Kidney tubule cell (primary cell): ENCODE measurements around the gene RBMS3.
"Not testable (repeated sequence)": the region's sequence is repeated elsewhere in the genome, so short reads cannot be mapped to it uniquely, and the experiment has no call there.

Experiments
- DNase-seq: peaks from one replicate; pipeline ENCODE4 v3.0.0-alpha.2; 2018; ENCODE audit warnings: low spot score

The RBMS3 gene

DNA sequence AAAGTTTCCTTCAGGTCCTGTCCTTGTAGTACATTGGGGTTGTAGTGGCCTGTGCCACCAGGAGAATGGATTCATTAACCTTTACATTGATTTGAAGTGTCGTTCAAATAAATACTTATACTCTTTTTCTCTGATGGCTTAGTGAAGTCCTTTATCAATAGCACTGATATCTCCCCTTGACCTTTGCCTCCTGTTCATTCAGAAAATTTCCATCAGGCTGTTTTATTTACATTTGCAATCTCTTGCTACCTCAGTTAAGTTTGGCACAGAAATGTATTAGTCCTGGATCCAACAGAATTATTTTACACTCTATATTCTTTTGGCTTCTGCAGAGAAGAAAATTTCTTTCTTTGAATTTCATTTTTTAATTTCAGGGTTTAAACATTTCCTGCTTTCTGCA, 497.0 kb downstream of the RBMS3 start:
- DNase-seq: no peak

DNA sequence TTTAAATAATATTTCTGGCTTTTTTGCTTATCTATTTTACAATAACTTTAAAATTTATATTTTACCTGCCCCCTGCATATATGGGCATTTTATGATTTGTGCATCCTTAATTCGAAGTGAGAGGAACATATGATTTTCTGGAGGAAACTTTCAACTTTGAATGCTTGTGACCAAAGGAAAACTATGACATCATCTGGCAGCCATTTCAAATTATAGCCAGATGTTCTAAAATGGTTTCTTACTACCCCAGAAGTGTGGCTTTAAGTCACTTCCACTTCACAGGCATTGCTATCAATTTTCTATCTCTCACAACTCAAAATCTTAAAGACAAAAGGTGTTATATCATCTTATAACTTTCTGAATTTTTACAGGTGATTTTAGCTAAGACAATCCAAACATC, 508.8 kb downstream of the RBMS3 start:
- no peak for DNase-seq

DNA sequence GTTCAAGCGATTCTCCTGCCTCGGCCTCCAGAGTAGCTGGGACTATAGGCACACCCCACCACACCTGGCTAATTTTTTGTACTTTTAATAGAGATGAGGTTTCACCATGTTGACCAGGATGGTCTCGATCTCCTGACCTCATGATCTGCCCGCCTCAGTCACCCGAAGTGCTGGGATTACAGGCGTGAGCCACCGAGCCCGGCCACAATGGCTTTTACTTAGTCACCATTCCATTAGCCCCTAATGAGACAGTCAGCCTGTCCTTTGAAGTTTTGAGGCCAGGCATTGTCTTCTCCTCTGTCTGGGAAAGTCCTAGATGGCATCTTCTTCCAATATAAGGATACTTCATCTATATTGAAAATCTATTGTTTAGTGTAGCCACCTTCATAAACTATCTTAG, 515.9 kb downstream of the RBMS3 start:
- DNase-seq: no peak

DNA sequence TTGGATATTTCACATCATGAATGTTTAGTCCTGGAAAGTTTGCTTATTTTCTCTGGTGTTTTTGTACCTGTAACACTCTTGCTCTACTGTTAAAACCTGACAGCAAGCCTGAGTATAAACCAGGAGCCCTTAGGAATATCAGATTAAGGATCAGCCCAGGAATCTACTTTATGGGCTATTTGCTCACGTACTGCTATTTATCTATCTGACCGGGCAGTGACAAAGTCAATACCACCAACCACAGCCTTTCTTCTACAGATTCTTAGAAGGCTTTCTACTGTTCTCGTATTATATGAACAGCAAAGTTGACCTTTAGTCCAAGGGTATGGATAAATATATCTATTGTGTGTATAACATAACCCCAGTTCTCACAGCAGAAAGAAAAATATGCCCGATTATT, 521.2 kb downstream of the RBMS3 start:
- DNase-seq: no peak

DNA sequence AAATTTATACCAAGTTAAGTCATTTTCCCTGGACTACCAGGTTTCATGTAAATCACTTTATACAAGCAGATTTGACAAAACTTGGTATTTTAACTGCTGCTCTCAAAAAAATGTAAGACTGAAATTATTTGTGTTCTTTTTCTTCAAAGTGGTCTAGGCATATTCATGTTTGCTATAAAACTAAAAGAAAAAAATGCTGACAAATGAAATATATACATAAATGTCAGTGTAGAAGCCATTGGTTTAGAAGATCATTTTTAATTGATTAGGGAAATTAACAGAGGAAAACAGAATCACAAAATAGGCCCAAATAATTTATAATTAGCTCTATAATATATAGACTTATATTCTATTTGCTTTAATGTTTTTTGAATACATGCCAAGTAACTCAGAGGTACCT, 523.2 kb downstream of the RBMS3 start:
- DNase-seq: no peak

DNA sequence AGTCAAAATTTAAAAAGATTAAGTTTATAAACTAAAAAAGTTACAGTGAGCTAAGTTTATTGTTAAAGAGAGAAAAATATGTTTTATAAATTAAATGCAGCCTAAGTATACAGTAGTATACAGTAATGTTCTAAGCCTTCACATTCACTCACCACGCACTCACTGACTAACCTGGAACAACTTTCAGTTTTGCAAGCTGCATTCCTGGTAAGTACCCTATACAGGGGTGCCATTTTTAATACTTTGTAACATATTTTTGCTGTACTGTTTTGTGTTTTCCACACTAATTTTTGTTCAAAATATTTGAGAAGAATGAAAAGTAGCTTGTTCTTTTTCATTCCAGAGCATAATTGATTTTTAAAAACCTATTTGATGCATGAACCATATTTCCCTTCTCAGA, 524.9 kb downstream of the RBMS3 start:
- peak; percentile 31 for DNase-seq

DNA sequence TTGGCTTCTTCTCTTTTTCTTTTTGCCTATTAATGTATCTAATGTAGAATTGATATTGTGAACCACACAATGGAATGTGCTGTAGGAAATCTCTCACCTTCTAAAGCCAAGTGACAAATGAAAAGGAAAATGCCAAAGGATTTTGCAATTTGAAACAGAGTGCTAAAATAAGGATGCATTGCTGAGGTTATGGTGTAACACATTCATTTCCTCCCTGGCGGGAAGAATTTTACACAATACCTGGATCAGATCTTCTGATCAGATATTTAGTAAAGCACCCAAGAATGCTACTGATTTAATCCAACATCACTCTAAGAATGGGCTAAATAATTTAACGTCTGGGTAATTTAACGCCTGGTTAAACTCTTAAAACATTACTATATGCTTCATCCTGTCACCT, 527.5 kb downstream of the RBMS3 start:
- DNase-seq: not testable (repeated sequence)

DNA sequence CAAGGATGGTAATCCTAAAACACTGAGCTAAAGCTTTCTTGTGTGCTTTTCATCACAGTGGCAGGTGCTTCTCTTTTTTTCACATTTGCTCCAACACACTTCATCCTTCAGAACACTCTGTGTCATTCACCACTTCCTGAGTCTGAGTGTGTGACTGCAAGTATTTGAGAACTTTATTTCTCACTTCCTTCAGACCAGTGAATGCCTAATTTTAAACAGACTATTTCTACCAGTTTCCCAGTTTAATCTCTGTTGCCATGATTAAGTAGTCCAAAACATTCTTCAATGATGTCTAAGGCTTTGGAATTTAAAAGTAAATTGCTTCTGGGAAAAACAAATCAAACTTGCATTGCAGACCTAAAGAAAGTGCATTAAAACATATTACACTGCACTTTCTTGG, 541.2 kb downstream of the RBMS3 start:
- peak; percentile 73 for DNase-seq

DNA sequence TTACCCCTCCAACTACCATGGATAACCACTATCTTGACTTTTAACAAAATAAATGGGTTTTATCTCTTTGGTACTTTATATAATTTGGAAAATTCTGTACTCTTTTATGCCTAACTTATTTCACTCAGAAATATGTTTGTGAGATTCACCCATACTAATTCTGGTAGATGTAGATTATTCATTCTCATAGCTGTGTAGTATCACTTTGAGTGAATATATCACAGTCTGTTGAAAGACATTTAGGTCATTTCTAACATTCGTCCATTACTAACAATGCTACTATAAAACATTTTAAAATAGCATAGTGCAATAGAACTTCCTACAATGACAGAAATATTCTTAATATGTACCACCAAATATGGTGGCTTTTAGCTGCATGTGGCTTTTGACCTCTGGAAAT, 542.4 kb downstream of the RBMS3 start:
- no peak for DNase-seq

DNA sequence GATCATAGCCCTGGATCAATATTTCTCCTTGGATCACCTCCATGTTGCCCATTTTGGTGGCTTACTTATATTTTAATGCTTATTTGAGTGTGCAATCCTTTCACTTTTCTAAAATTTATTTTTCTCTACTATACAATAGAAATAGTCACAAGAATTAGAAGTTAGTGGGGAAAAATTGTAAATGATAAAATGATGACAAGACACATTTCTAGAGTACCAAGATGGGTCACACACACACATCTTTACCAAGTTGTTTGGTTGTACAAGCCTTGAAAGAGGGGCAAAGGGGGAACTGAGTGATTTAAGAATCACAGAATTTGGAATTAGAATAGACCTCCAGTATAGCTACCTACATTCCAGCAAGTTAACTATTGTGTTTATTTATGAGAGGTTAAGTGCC, 545.8 kb downstream of the RBMS3 start:
- no peak for DNase-seq

DNA sequence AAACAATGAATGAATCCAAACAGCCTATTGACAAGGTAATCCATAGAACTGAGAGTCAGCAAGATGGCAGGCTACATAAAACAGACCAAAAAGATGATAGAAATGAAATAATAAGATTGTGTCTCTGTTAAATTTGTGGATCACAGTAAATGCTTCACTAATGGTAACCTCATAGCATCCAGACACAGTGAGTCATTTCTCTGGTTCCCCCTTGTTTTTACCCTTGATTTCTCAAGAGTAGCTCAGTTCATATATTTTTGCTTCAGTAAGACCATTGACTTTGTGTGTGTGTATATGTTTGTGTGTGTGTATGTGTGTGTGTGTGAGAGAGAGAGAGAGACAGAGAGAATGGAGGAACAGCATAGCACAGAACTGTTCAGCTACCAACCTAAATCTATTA, 546.9 kb downstream of the RBMS3 start:
- DNase-seq: peak; percentile 47

DNA sequence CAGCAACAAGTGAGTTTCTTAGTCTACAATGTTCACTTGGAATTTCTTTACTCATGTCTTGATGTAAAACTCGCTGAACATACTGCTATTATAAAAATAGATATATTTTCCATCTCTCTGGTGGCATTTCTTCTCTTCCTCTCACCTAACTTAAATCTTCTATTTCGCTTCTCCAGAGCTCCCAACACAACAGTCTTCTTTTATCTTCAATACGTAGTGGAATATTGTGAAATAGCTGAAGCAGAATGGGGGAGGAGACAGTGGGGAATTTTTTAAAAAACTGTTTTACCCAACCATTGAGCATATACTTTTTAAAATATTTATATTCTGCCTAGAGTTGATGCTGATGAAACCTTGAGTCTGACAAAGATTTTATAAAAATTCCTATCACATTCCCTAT, 548.5 kb downstream of the RBMS3 start:
- DNase-seq: no peak

DNA sequence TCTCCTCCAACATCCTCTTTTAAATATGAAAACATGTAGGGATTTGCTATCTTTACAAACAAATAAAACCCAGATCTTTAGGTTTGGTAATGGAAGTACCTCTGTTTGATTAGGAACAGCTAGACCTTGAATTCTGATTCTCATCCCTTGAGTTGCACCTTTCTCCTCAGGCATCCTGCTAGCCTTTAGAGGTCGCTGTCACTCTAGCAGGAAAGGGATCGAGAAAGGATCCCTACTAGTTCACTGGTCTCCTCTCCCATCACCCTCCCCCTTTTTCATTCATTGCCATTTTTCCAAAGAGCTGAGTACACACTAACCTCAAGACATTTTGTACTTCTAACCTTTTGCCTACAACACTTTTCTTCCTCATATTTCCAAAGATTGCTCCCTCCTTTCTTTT, 569.8 kb downstream of the RBMS3 start:
- DNase-seq: no peak

DNA sequence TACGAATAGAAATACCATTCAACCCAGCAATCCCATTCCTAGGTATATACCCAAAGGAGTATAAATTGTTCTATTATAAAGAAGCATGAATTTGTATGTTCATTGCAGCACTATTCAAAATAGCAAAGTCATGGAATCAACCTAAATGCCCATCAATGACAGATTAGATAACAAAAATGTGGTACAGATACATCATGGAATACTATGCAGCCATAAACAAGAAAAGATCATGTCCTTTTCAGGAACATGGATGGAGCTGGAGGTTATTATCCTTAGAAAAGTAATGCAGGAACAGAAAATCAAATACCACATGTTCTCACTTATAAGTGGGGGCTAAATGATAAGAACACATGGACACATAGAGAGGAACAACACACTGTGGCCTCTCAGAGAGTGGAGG, 571.9 kb downstream of the RBMS3 start:
- DNase-seq: no peak

DNA sequence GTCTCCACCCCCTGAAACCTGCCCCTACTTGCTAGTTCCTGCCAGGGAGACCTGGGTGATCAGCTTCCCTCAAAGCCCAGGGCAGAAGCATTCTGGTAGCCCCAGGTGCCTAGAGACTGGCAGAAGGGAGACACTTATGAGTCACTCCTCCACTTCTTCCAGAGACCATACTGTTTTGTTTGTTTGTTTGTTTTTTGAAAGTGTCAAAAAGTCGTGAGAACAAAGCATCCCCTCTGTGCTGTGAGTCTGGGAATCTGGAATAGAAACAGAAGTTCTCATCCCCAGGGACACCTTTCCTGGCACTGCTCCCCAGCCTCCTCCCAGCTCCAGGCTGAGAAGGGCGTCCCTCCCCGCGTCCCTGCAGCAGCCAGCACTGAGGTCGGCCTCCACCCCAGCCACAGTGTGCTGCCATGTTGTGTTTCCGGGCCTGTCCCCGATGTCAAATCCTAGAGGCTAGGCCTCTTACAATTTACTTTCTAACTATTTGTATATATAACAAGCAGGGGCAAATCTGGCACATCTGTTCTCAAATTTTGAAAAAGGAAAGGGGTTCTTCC, 573.0 kb downstream of the RBMS3 start:
- DNase-seq: no peak

DNA sequence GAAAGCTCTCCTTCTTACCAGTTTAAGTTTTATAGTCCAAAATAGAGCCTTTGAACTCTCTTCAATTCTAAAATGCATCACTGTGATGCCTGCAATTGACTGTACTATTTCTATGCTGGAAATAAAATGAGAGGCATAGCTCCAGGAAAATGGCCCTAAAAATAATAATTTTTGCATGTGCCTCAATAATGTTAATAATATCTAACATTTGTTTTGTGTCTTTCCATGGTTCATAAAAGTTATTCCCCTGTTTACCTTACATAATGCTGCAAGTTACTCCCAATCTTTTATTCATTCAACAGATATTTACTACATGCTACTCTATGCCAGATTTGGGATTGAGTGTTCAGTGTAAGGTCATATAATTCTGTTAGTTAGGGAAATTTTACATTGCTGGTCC, 574.0 kb downstream of the RBMS3 start:
- DNase-seq: no peak

DNA sequence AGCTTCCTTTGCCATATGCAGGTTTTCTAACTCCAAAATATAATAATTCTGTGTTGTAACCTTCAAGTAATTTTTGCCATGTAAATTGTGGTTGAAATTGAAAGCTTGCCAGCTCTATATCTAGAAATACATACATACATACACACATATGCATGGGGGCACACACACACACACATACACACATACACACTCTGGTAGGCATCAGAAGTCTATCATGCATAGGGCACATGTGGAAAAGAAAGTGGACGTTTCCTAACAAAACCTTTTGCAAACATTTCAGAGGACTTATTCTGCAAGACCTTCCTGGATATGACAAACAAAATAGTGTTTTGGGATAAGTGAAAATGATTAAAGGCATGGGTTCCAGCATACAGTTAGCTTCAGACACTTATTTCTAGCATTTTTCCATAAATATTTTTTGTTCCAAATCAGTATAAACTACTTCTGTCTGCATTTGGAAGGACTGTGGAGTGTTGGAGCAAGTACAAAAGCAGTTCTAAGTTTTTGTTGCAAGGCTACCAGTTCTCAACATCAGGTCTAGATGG, 578.9 kb downstream of the RBMS3 start:
- DNase-seq: no peak

DNA sequence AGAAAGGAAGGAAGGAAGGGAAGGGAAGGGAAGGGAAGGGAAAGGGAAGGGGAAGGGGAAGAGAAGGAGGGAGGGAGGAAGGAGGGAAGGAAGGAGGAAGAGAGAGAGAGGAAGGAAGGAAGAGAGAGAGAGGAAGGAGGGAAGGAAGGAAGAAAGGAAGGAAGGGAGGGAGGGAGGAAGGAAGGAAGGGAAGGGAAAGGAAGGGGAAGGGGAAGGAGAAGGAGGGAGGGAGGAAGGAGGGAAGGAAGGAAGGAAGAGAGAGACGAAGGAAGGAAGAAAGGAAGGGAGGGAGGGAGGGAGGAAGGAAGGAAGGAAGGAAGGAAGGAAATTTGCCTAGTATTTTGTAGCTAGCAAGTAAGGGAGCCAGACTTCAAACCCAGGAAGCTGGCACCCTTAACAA, 583.9 kb downstream of the RBMS3 start:
- no peak for DNase-seq

DNA sequence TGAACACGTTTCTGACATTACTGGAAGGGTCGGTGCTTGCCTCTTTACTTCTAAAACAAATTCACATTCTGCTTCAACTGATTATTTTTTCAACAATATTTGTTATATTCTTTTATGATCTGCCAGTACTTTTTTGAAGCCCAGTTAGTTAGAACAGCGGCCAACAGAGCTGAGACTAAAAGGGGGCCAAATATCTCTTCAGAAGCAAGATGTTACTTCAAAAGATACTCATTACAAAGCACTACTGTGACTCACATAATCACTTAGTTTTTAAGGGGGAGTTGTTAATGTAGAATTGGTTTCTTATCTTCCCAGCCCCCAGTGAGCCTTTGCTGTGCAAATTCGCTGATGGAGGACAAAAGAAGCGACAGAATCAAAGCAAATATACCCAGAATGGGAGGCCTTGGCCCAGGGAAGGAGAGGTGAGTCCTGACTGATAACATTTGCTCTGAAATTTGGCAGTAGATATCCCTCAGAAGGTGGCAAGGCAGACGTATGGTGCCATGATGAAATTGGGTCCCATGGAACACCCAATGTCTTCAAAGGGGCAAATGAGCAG, 587.8 kb downstream of the RBMS3 start:
- DNase-seq: no peak

DNA sequence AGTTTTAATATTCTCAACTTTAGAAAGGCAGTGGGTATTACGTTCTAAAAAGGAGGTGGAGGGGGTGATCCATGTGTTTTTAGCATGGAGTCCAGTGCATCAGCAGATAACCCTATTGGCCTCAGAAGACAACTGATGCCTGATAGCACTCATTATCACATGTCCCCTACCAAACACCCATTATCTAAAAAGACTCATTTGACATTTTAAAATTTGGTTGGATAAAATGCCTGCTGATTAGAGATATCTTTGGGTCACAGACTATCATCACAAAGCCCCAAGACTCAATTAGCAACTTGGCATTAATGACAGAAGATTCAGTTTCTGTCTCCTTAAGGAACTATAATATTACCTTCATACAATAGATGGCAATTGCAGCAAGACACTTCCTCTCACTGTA, 589.3 kb downstream of the RBMS3 start:
- no peak for DNase-seq

DNA sequence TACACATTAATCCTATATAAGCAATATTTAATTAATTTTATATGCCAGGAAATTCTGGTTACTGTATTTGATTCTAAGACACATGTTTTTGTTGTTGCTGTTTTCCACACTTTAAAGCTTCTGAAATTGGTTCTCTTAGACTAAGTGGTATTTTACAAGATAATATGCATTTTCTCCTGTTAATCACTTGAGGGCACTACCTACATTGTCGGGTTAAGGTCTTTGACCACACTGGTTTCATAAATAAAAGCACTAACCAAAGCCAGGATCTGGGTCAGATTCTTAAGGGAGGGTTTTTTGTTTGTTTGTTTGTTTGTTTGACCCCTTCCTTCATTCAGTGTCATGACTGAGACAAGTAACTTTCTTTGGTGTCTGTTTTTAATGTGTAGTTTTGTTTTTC, 590.2 kb downstream of the RBMS3 start:
- no peak for DNase-seq

DNA sequence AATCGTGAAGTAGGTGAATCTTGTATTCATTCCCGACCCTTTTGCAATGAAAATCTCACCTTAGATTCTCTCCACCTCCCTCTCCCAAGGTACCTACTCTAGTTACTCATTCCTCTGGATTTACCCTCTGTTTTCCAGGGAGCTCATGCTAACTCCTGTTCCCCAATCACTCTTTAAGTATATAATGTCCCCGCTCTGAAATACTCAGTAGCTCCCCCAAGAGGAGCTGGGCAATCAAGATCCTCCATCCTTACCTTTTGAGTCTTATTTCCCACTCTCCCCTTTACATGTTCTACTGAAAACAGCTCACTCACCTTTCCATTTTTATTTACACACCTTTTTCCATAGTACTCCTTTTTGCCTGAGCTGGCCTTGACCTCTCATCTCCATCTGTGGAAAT, 599.9 kb downstream of the RBMS3 start:
- no peak for DNase-seq

DNA sequence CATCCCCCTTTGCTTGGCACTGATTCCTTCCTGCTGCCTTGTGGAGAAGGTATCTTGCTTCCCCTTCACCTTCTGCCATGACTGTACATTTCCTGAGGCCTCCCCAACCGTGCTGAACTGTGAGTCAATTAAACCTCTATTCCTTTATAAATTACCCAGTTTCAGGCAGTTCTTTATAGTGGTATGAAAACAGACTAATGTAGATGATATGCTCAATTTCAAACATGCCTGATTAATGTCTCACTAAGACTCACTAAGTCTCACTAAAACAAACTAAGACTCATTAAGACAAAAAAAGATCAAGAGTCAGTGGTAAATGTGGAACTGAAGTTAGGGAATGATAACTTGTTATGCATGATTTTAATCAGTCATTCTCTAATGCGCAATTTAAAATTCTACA, 606.6 kb downstream of the RBMS3 start:
- DNase-seq: no peak

DNA sequence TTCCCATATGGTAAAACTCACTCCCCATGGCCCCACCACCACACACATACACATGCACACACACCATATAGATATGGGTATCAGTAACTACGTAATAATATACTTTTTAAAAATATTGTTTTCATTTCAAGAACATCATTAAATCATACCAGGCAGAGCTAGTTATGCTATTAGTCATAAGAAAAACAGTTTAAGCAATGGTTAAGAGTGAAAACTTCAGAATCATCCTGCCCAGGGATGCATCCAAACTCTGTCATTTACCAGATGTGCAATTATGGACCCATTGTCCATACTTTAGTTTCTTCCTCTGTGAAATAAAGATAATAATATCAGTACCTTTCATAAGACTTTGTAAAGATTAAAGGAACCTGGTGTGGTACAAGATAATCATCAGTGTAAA, 608.3 kb downstream of the RBMS3 start:
- DNase-seq: no peak
